GM19043 (cell line): Measurements from ENCODE around the gene NEGR1.
"Not testable (repeated sequence)": the region's sequence is repeated elsewhere in the genome, so short reads cannot be mapped to it uniquely, and the experiment has no call there.

Experiments
- ATAC-seq: cut with Tn5 transposase; IDR thresholded peaks from one replicate; pipeline ENCODE4 v1.9.1; 2021; ENCODE audit warnings: low read depth; ENCODE audit not compliant: unreplicated experiment

Gene NEGR1

DNA sequence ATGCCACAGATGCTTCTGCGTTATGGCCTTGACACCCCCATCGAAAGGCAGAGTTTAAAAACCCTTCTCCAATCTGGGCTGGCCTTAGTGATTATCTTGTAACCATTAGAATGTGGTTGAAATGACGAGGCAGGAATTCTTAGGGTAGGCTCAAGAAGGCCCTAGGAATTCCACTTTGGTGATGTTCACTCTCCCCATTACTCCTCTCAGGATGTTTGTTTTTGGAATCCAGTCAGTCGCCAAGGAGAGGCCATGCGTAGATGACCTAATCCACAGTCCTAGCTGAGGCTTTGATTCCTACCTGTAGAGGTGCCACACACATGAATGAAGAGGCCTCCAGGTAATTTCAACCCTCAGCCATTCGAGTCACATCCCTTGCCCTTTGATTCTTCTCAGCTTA lies 318.2 kb downstream of the NEGR1 start:
- no peak for ATAC-seq

DNA sequence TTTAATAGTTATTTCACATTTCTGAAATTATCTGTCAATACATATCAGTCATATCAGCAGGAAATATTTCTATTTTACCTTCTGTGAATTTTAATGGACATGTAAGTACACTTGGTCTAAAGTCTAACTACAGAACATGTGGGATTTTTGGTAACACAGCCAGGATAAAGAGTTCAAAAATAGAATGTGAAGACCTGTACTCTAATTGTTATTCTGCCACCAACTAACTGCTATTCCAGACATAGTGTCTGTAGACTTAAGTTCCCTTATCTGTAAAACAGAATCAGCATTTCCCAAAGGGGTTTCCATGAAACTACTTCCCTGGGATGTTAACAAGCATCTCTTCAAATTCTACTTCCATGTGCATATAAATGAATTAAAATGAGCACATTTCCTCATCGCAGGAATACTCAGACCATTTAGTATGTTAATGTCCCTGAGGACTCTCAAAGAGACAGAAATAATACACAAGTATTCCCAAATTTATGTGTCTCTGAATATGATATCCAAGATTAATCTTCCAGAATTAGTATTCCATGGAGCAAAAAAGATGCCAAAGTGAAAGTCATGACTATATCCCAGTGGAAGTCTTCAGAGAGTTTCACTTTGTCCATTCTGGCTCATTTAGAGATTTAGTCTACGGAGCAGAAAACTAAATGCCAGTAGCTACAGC lies 325.6 kb downstream of the NEGR1 start:
- no peak for ATAC-seq

DNA sequence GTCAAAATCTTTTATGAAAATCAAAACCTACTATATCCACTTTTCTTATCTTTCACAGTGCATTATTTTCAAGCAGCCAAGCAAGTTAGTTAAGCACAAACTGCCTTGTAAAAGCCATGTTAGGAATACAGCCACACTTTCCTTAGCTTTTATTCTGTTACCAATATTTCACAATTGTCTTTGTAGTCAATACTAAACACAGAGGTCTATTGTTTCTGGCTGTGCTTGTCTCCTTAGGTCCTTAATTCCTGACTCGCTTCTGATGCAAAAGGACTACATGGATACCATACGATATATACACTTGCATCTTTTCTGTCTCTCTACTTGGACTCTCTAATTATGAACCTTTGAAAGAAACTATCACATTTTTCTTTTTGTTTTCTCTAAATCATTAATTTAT lies 331.8 kb downstream of the NEGR1 start:
- ATAC-seq, result no peak

DNA sequence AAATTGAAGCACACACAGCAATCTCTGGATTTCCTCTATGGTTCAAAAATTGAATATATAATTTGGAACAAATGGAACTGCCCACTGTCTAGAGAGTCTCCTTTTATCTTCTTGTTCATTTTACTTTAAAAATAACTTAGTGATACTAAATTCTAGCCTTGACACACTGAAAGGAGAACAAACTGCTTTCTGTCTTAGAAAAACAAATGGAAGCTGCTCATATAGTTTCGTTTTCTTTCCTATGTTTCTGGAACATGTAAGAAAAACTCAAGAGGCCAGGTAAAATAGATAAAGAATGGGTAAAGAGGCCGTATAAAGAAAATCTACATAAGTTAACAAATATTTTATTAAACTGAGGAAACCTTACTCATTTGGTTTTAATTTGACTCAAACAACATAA lies 332.7 kb downstream of the NEGR1 start:
- ATAC-seq, result no peak

DNA sequence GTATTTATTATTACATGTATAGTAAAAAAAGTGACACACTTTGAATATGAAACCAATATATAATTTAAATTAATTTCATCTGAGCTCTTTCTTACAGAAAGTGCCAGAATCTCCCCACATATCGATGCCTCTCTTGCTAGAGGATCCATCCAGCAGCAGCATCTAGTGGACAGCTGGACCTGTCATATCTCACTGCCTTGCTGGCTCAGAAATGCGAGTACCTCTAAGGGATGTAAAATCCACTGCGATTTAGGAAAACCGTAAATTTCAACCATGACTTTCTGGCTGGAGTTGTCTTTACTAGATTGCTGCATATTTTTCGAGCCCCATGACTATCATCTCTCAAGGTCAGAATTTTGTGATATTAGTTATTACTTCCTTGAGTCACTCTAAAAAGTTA lies 333.8 kb downstream of the NEGR1 start:
- ATAC-seq, result no peak

DNA sequence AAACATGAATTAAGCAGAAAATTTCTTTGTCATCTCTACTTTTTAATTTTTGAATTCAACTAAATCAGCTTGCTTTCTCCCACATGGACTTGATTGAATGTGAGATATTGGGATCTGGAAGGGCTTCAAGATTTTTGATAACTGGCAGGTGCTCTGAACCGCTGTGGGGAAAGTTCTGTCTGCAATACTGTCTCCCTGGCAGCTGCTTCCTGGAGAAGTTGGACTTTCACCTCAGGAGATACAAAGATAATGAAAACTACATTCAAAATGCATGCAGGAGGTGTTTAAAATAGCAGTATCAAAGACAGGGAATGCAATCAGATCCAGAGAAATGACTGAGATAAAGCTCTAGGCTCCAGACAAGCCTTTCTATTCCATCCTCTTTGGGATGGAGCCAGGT lies 338.3 kb downstream of the NEGR1 start:
- no peak for ATAC-seq

DNA sequence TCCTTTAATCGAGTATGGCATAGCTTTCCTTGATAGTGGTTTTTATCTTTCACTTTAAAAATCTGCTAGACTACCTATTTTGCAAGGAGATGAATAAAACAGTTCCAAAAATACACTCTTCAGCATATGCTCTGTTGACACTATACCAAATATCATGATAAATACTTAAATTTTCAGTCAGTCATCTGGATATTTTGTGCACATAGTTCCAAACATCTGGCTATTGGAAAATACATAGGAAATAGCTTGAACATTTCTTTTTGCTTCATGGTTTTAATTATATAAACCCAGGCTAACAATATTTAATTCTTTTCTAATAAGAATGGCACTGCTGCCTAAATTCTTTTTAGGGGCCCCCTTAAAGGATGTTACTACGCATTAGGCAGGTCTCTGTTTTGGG lies 342.1 kb downstream of the NEGR1 start:
- ATAC-seq, result no peak

DNA sequence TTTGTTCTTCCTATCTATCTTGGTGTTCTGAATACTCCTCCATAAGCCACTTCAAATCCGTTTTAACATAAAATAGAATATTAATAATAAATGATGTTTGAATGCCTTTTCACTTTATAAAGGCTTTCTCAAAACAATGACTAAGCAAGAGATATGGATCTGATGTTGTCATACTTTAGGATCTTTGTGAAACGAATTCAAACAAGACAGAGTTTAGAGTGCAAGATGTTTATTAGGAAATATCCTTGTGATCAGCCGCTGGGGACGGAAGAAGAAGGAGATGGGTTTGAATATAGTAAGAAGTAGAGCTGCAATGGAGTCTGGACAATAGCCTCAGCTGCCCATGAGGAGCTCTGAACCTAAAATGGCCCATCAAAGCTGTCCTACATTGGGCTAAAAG lies 351.8 kb downstream of the NEGR1 start:
- no peak for ATAC-seq

DNA sequence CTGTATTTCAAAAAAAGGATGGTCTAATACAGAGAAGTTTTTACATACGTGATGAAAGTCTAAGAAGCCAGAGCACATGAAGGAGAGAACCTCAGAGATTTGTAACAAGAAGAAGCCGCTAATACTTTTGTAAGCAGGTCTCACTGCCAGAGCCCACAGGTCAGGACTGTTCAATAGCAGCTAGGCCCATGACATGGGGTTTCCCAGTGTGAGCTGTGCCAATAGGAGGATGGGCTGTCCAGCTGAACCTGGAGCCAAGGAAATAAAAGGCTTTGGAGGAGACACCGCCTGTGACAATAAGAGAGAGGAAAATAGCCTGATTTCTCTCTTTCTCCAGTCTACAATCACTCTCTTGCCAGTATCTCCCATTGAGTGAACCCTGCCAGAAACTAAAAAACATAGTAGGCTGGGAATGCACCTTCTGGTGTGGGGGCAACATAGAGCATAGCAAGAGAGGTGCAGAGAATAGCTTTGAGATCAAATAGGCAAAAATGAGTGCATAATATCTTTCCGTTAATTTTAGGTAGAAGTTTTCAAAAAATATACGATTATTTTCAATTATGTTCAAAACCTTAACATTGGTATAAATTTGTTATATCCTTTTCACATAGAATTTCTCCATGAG lies 360.3 kb downstream of the NEGR1 start:
- no peak for ATAC-seq

DNA sequence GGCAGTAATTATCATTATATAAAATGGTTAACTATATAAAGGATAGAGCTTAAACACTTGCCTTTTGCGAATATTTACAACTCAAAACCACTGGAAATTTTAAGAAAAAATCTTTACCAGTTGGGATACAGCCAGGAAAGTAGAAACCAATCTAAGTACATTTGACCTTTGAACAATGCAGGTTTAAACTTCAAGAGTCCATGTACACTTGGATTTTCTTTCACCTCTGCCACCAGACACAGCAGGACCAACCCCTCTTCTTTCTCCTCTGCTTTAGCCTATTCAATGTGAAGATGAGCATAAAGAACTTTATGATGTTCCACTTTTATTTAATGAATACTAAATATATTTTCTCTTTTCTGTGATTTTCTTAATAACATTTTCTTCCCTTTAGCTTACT lies 361.1 kb downstream of the NEGR1 start:
- ATAC-seq, result no peak

DNA sequence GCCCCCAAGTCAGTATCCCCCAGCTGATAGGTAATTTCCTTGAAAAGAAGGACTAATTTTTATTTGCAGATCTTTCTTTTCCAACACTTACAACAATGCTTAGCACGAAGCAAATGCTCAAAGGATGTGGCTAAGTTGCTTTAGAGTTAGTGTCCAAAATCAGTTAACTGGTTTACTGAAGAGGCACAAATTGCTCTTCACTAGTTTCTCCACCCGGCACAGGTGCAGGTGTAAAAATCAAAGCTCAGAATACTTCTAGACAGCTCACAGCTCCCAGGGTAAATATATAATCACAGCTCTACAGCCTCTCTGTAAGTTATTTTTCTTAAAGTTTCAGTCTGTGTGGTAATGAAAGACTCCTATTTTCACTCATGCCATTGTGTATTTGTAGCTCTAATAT lies 361.8 kb downstream of the NEGR1 start:
- ATAC-seq, result no peak

DNA sequence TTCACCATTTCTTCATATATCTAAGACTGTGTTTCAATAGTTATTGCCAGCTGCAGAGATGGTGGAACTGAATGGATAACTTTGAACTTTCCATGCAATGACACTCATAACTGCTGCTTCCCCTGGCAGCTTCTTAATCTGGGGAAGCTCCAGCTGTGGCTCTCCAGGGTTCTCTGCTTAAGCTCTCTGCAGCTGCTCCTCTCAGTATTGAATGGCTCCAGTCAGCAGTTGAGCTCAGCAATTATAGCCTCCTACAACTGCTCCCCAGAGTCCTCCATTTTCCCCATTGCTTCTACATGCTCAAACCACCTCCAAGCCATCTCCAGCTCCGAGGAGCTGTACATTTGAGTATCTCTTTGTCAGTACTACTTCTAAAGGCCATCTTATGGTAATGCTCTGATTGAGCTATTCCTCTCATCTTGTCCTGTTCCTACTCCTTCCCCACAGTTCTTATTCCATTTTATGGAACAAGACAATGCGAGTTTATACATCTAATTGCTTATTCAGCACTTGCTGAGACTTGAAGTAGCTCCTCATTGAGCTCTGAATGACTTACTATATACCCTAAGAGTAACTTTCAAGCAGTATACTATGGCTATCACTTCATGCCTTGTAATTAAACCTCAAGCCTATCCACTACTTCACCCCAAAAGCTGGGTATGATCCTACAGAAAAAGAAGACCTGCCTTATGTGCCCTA lies 362.4 kb downstream of the NEGR1 start:
- ATAC-seq, result no peak

DNA sequence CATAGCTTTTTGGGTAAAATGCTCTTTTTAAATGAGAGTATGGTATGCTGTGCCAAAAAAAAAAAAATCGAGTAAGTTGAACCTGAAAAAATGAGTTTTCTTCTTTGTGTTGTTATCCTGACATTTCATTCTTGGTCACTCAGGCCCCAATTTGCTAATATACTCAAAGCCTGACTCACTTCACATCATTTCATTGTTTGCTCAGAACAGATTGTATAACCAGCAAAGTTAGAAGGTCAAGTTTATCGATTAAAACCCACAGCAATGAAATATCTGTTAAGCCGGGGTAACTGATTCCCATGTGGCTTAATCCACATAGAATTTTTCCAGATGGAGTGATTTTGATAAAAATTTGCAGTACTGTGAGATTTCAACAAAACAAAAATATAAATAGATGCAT lies 363.7 kb downstream of the NEGR1 start:
- no peak for ATAC-seq

DNA sequence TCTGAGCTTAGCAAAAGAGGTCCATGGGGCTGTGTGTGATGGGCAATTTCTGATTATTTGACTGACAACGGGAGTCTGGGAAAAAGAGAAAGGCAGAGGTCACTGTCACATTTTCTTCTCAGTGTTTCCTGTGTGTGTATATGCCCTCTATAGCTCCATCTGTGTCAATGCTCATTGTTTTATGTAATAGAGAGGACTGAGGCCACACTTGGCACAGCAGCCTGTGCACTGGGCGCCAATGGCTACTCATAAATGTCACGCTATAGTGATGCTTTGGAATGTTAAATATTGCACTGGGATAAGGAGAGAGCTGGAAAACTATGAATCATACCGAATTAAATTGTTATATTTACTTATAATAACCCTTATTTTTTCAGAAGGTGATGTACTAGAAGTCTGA lies 365.4 kb downstream of the NEGR1 start:
- ATAC-seq, result no peak

DNA sequence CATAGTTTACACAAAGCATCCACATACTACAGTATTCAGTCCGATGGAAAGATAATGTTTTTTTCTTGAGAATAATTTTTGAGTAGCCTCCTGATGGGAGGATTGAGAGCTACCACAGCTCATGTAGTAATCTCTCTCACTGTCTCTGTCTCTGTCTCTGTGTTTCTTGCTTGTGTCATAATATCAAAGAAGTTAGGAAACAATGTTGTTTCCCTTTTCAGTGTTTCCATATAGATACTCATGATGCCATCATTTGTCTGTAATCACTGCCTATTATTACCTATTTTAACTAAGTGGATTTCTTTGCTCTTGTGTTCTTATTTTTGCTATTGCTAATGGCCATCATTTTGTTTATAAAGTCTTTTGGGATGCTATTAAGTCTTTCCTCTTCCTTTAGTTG lies 367.7 kb downstream of the NEGR1 start:
- no peak for ATAC-seq

DNA sequence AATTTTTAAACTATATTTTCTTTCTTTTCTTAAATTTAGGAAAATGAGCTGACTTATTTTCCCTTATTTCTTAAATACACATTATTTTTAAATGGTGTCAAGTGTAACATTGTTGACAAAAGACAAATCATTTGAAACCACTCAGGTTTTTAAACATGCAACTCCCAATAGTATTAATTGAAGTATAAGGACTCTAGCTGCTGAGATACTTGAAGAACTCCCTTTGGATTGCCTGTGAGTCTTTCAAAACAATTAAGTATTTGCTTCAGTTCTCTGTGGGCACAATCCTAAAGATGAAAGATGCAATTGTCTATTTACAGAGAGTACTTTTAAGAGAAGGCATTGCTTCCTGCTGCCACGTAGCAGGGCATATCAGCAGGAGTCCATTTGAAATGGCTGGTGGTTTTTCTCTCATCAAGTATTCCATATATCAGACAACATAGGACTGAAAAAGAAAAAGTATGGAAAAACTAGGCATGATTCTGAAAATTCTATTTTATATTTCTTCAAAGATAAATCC lies 373.4 kb downstream of the NEGR1 start:
- no peak for ATAC-seq

DNA sequence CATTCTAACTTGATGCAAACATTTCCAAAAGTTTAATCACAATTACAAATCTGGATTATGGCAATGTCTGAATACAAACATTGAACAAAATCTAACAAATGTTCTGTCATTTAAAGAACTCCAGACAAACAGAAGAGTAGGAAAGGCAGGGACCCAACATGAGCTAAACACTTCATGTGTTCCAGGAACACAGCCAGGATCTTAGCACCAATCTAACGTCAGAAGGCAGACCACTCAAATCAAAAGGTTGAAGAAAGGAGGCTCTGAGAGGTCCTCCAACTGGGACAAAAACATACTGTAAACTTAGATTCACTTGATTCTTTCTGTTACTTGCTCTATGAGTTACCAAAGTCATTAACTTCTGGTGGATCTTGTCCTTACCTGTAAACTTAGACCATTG lies 374.0 kb downstream of the NEGR1 start:
- no peak for ATAC-seq

DNA sequence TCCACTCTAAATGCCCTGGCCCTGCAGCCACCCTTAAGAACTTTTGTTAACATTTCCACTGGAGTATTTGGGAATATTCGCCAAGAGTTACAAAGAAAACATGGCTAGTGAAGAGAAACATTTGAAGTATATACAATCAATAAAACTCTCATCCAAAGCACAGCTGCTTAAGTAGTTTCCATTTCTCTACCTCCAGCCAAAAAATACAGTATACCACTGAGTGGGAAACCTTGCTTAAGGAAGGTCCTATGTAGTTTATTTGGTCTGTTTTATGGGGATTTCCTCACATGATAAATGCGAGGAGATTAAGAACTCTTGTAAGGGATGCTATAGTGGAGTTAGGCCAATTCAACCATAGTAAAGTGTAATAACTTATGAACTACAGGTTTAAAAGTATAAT lies 382.5 kb downstream of the NEGR1 start:
- ATAC-seq, result no peak

DNA sequence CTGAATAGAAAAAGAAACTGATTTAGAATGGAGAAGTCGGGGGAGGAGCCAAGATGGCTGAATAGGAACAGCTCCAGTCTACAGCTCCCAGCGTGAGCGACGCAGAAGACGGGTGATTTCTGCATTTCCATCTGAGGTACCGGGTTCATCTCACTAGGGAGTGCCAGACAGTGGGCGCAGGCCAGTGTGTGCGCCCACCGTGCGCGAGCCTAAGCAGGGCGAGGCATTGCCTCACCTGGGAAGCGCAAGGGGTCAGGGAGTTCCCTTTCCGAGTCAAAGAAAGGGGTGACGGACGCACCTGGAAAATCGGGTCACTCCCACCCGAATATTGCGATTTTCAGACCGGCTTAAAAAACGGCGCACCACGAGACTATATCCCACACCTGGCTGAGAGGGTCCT lies 394.2 kb downstream of the NEGR1 start:
- ATAC-seq, result not testable (repeated sequence)

DNA sequence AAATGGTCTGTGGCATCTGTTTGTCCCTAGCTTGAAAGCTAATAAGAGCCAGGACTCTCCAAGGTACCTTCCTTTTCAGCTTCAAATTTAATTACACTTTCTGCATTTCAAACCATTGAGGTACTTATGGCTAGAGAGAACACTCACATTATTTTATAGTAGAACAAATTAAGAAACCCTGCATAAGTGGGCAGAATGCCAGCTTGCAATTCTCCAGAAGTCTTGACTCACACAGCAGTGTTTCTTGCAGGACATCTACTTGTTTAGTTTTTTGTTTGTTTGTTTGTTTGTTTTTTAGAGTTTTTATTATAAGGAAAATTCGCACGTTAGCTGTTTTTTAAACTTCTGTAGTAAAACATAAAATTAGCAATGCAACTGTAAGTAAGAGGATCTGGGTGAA lies 397.2 kb downstream of the NEGR1 start:
- no peak for ATAC-seq

DNA sequence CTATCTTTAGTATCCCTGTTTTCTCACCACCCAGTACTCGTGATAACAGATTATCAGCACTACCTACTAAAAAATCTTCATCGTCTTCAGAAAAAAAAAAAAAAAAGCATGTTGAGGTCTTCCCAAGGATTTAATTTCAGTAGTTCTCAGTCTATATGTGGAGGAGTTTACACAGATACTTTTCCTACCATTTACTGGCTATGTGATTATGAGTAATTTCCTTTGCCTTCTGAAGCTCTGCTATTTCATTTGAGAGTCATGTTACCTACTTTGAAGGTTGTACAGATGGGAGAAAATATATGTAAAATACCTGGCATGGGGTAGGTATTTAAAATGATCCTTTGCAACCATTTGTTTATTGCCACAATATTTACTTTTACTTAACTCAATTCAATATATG lies 399.7 kb downstream of the NEGR1 start:
- no peak for ATAC-seq

DNA sequence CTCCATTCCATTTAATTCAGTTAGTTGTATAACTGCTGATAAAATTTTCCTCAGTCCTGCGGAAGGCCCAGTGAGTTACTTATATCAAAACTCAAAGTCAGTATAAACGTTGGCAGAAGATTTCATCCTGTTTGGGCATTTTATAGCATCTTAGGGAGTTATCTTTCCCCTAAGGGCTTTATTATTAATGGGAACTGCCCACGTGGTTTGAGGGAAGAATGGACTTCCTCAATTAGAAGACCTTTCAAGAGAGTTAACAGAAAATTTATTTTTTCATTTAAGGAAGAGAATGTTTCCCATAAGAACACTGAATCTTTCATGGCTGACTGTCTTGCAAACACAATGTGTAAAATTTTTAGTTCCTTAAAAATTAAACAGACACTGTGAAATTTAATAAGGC lies 400.1 kb downstream of the NEGR1 start:
- ATAC-seq, result no peak
